HG03575 (cell line): ENCODE measurements around the gene POLR1A.

ENCODE experiments used
- ATAC-seq: cut with Tn5 transposase; IDR thresholded peaks from one replicate; pipeline ENCODE4 v1.9.1; 2021; ENCODE audit not compliant: unreplicated experiment, insufficient number of reproducible peaks, low FRiP score; ENCODE audit errors: extremely low read depth

Gene POLR1A

GRCh38 chr2:86027922-86028765 is 77.5 kb downstream of the POLR1A start:
- no peak for ATAC-seq

DNA sequence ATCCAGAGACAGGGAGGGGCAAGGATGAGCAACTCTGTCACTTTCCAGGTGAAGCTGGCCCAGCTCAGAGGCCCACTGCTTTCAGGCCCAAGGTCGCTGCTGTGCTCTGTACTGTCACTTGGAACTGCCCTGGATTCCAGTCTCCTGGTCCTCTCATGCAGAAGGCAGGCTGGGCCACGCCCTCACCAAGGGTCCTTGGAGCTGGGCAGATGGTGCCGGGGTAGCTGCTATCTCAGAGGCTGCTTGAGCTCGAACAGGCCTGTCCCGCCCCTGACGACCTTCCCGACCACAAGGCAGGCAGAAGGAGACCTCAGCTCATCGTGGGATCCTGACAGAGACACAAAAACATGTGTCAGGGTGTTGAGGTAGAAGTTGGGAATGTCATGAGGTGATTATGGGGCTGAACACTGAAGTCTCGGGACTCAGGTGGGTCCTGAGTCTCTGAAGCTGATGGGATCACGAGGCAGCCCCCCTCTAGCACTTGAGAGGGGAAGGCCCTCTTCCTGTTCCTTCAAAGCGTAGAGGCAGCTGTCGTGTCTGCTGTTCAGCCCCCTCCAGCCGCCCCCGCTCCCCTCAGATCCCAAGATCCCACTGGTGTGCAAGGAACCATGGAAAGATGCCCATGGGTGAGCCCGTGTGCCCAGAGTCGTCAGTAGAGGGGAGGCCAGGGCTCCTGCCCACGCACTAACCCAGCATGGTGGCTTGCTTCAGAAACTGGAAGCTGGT is 78.3 kb downstream of the POLR1A start:
- ATAC-seq = no peak

- no peak for ATAC-seq
Observed at GRCh38 chr2:86026744-86027065, 79.0 kb downstream of the POLR1A start.

- no peak for ATAC-seq
Observed at GRCh38 chr2:86025976-86026743, 79.5 kb downstream of the POLR1A start.

GRCh38 chr2:86025229-86025820 is 80.4 kb downstream of the POLR1A start:
- ATAC-seq = no peak

- ATAC-seq = no peak
Observed at GRCh38 chr2:86023366-86023712, 82.3 kb downstream of the POLR1A start.

DNA sequence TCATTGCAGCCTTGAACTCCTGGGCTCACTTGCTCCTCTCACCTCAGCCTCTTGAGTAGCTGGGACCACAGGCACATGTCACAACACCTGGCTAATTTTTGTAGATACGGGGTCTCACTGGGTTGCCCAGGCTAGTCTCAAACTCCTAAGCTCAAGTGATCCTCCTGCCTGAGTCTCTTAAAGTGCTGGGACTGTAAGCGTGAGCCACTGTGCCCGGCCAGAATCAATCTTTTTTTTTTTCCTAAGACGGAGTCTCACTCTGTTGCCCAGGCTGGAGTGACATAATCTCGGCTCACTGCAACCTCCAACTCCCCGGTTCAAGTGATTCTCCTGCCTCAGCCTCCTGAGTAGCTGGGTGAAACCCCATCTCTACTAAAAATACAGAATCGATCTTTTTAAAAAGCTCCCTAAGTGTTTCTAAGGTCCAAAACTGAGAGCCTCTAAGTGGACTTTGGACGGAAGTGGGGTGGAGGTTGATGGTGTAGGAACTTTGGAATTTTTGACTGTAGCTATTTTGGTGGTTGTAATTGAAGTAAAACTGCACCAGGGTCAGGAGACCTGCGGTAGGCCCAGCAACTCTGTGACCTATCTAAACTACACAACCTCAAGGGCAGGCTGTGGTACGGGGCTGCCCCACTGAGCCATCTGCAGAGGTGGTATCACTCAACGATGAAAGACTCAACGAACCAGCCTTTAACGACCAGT is 82.9 kb downstream of the POLR1A start:
- peak; percentile 60 for ATAC-seq

GRCh38 chr2:86021396-86022378 is 84.0 kb downstream of the POLR1A start:
- no peak for ATAC-seq

GRCh38 chr2:86020984-86021383 is 84.7 kb downstream of the POLR1A start:
- ATAC-seq = no peak

DNA sequence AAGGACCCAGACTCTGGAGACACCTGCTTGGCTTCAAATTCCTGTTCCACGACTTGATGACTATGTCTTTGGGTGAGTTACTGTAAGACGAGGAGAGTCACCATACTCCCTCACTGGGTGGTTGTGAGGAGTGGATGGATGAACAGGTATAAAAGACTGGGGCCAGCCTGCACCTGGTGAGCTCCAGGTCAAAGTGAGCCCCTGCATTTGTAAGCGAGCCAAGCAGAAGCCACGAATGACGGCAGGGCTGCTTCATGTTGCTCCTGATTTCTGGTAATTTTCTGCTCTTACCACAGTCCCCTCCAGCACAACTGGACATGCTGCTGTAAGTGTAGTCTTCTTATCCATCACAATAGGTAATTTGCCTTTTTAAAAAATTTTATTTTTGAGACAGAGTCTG is 86.6 kb downstream of the POLR1A start:
- ATAC-seq = no peak

DNA sequence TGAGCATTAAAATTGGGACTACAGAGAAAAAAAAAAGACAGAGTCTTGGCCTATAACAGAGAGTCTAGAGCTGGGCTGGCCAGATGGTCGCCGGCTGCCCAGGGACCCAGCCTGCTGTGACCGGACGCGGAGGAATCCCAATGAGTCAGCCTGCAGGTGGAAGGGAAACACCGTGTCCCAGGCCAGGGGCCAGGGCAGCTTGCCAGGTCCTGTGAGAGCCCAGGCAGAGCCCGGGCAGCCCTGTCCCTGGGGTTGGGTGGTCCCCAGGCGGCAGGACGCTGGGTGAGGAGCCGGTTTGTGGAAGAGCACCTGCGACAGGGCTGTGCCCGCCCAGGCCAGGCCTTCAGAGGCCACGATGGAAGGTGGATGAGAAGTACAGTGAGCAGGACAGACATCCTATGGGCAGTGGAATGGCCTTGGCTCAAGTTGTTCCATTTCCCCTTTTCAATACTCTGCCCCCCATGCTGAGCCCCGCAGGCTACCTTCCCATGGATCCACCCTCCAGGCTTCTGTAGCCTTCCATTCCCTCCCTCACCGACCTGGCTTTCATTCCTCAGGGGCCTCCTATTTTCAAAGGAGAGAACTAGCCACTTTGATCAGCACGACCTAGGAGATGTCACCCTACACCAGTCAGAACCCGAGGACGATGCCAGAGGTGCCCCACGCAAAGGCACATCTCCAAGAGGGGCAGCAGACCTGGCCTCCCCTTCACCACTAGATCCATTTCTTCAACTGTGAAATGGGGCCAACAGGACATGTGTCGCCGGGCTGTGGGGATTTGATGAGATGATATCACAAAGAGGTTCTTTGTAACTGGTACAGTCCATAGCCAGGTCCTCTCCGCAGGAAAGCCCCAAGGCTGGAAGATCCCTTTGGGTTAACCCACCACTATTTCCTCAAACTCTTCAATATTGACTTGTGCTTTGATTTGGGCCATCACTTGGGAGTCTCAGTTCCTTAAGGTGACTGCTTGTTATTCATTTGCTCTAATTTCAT is 87.5 kb downstream of the POLR1A start:
- ATAC-seq = no peak

- ATAC-seq = no peak
Observed at GRCh38 chr2:86016581-86016980, 89.1 kb downstream of the POLR1A start.

- no peak for ATAC-seq
Observed at GRCh38 chr2:86015699-86016098, 90.0 kb downstream of the POLR1A start.

DNA sequence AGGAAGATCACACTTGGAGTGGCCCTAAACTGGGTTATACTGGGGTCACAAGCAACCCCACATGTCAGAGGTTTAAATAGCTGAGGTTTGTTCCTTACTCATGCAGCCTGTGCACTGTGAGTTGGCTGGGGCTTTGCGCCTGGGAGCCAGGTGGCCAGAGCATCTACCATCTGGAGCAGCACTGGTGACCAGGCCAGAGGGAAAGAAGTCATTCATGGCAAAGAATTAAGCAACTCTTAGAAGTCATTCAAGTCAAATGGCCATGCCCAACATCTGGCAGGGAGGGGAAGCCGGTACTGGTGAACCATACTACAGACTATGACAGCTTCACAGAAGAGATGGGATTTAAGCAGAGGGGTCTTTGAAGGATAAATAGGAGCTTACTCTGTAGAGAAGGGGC is 90.7 kb downstream of the POLR1A start:
- no peak for ATAC-seq

- no peak for ATAC-seq
Observed at GRCh38 chr2:86014493-86014892, 91.2 kb downstream of the POLR1A start.

DNA sequence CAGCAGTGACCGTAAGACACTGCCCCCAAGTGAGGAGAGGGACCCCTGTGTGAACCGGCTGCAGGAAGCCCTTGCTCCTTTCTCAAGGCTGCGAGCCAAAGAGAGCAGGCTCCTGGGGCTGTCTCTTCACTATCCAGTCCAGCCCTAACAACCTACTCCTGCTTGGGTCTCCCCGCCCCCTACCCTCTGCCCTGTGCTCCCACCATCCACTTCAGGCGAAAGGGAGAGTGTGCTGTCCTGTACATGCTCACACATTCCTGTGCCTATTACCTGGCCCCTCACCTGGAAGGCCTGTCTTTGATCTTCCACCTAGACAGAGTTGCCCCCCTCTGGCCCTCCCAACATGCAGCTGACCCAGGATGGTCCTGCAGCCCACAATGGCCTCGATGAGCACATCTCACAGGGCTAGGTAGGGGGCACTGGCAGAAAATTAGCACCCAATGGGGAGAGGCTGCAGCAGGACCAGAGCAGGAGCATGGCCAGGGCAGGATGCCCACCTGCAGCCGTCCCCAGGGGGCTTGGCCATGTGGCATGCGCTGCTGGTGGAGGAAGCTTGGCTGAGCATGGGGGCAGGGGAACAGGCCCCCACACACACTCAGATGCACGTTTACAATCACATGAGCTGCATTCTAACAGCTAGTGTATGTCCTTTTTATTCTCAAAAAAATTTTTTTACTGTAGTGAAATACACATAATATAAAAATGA is 93.5 kb downstream of the POLR1A start:
- ATAC-seq = no peak
